Right renal pelvis (tissue), 4 donors: ENCODE results near the gene FOXP4. TPM values are rescaled to one million over a fixed set of nuclear protein-coding genes. Genes with fewer than 3 reads are reported as not detected.

Source experiments
- DNase-seq, 4 donors: peaks; one replicate each; pipeline ENCODE4 v3.0.0-alpha.2; 2013; ENCODE audit warnings: low read depth in 4 of 4, low spot score in 3 of 4, missing footprints in 1 of 4
- polyA plus RNA-seq, 4 donors: library from polyadenylated mRNA; unstranded; fragments of 120-200 nt; gene quantifications; one replicate each; pipeline ENCODE4 v1.2.1, GENCODE V29; 2013; ENCODE audit not compliant: insufficient read length in 4 of 4

Gene FOXP4
- polyA plus RNA-seq, 4 donors, result 31.5 to 43.5 (median 33.7) TPM

DNA sequence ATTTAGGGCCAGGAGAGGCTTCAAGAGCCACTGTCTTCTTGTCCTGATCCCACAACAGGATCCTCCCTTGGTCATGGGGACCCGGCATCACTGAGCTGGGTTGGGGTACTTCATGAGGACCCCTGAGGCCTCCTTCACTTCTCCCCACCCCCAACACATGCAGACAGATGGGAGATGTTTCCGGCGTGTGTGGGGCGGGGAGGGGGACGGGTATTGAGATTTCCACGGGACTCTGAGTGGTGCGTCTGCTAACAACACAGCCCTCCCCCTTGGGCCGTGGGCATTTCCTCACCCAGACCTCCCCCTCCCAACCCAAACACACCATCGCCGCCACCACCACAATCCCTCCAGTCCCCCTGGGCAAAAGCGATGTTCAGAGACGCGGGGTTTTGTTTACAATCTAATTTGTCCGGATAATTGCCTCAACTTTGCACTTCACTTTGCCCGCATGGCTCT, 906 bp upstream of the FOXP4 start:
- DNase-seq, result no peak

DNA sequence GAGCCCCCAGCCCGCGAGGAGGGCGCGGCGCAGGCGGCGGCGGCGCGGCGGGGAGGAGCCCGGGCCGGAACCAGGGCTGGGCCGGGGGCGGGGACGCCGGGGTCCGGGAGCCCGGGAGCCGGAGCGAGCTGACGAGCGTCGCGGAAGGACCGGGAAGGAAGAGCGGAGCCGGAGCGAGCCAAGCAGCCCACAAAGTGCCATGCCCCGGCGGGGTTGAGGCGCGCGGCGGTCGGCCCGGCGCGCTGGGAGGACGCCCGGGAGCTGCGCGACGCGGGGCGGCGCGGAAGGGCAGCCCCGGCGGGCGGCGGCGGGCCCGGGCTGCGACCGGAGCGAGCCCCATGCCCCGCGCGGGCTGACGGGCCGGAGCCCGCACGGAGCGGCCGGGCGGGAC, 289 bp downstream of the FOXP4 start:
- DNase-seq, result no peak

DNA sequence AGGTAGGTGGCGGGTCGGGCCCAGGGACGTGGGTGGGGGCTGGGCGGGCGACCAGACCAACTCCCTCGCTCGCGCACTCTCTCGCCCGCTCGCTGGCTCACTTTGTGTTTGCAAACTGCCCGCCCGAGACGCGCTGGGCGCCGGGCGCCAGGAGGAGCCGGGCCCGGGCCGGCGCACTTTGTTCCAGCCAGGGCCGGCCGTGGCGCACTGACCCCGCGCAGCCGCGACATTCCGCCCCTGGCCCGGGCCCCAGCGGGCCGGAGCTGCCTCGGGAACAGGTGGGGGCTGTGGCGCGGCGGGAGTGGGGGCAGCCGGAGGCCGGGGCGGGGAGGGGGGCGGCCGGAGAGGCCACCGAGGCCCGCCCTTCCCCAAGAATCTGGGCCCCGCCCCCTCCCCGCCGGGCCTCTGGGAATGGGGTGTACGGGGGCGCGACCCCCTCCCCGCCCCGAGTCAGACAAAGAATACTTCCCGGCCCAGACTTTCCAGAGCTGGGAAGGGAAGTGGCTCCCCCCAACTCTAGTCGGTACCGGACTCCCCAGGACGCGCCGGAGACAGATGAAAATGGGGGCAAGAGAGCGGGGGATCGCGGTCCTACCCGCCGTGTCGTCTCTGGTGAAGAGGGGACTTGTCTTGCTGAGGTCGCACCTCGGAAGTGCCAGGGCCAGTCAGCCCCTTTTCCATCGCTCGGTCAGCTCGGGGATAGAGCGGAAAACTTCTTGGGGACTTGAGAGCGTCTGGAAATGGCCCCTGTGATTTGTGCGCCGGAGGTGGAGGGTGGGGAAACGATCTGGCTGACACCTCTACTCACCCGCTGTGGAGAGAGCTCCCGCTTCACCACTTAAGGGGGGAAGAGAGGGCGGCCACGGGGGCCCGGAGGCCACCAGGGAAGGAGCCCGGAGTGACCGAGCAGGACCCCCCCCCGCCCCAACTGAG, 951 bp downstream of the FOXP4 start:
- DNase-seq, result no peak

DNA sequence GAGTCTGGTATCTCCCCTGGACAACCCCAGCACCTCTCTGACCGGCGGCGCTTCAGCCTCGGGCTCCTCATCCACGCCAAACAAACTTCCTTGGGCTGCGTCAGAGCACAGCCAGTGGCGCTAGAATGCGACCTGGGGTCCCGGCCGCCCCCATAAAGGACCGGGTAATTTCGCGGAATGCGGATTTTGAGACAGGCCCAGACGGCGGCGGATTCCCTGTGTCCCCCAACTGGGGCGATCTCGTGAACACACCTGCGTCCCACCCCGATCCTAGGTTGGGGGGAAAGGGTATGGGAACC, 1.6 kb downstream of the FOXP4 start:
- DNase-seq, result no peak

DNA sequence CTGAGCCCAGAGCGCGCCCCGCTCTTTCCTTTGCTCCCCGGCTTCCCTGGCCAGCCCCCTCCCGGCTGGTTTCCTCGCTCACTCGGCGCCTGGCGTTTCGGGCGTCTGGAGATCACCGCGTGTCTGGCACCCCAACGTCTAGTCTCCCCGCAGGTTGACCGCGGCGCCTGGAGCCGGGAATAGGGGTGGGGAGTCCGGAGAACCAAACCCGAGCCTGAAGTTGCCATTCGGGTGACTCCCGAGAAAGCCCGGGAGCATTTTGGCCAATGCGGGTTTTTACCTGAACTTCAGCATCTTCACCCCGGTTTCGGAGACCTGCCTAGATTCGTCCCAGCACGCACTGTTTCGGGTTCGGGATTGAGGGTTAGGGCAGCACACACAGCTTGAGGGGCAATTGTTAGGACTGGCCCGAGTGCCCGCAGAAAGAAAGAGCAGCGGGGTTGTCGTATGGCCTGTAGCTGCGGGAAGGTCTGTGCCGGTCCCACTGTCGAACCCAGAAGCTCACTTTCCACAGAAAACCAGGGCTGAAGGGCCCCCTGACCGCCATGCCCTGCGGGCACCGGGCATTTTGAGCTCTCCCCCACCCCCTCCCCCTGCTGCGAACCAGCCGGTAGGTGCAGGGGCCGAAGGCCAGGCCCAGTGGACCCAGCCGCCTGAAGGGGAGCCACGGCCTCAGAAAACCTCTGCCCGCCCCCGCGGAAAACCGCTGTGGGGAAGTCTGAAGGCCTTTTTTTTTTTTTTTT, 2.1 kb downstream of the FOXP4 start:
- DNase-seq, result no peak

DNA sequence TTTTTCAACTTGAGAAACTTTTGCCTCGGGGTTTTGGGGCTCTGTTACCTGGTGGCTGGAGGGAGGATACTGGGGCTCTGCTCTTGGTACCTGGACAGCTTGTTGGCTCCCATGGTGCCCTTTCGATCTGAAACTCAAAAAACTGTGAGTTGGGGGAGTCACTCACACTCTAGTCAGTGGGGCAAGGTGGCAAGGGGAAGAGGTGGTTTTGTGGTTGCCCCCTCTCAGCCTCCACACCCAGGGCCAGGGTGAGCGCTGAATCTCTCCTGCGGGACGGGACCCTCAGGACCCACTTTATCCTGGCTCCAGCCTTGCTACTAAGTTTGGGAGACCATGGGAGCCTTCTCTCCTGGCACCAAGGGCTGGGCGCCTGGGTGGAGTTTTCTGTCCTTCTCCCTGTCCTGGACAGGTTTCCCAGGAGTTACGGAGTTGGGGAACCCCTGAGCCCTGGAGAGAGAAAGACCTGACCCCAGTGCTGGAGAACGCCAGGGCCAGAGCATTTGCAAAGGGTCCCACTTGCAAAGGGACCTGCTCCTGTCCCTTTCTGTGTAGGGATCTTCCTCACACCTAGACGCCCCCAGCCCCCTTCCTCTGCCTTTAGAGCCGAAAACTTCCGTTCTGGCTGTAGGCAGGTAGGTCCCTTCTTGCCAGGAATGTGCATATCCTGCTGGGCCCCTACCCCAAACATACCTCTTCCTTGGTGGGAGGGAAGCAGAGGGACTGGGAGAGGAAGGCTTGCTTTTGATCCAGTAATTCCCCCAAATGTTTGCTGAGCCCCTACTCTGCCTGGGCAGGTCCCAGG, 2.9 kb downstream of the FOXP4 start:
- no peak for DNase-seq

DNA sequence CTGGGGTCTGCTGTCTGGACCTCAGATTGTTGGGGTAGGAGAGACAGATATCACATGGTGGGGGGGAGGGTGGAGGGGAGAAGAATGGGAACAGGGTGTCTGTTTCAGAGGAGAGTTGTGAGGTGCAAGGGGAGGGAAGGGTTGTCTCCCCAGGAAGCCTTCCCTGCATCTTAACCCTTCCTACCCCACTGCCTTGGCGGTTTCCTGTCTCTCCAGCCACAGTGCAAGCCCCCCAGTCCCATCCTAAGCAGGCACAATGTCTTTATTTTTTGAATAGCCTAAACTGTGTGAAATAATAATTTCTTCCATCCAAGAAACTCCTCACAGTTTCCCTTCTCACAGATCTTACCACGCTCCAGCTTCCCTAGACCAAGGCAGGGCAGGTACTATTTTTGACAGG, 3.5 kb downstream of the FOXP4 start:
- DNase-seq, result no peak

DNA sequence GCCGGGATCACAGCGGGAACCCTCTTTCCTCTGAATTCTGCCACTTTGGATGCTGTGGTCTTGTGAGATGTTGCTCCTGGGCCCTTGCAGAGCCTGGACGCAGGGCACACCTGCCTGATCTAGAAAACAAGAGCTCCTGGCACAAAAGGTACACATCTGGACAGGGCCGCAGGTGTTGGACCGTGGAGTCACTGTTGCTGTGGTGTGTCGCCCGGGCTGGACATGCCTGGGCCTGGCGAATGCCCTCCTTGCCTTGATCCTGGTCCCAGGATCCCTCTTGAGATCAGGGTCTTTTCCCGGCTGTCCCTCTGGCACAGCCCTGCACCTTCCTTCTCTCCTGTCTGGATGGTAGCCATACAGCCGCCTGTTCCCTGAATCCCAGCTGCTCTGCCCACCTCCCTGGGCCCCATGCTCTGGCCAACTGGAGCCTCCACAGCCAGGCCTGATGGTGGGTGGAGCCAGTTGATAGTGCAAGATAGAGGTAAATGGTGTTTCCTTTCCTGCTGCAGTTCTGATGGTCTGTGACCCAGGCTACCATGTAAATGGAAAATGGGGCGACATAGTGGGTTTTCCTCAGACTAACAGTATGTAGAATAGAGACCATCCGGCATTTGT, 5.0 kb downstream of the FOXP4 start:
- DNase-seq, result no peak

DNA sequence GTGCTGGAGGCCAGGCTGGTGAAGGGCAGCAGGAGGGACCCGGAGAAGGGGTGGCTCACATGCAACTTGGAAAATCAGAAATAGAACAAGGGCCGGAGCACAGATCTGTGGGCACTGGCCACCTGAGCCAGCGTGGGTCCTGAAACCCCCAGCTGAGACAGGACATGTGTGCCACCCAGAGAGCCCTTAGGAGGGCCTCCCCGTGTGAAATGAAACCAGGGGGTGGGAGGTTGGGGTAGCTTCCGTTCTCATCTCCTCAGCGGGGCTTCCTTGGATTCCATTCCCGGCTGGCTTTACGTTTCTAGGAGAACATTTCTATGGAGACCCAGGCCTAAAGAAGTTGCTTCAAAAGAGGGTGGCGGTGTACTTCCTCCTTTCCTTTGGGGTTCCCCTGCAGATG, 5.7 kb downstream of the FOXP4 start:
- DNase-seq, result no peak

DNA sequence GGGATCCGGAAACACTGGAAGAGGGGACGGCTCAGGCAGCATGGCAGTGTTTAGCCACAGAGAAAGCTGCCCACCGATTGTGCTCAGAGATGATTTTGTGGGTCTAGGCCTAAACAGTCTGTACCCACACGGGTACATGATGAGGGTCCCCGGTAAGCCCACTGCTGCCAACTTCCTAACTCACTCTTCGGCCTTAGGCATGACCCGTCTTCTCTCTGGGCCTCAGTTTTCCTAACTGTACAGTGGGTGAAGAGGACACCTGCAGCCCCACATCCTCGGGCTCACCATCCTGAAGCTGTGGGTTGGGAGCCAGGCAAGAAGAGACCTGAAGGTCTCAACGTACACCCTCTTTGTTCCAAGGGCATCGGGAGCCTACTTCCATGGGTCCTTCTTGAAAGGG, 6.5 kb downstream of the FOXP4 start:
- DNase-seq, result no peak

DNA sequence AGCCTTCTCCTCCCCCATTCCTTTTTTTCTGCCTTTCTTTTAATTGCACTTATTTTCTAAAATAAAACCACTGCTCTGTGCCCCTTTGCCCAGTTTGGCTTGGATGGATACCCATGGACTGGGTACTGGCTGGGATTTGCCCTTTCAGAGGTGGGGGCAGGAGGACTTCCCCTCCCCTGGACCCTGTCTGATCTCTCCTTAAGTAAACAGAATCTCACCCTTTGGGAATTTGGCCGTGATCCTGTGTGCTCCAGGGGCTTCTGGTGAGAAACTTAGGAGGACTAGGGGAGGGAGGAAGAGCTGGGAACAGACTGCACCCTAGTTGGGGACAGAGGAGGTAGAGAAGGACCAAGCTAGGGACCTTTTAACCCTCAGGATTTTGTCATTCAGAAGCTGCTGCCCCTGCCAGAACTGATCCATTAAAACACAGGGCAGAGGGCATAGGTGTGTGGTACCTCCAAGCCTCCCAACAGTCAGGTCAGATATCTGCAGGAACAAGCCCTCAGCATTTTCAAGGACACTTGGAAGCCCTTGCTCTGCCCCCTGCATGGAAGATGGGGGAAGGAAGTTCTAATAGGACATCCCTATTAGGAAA, 7.3 kb downstream of the FOXP4 start:
- DNase-seq, result no peak

DNA sequence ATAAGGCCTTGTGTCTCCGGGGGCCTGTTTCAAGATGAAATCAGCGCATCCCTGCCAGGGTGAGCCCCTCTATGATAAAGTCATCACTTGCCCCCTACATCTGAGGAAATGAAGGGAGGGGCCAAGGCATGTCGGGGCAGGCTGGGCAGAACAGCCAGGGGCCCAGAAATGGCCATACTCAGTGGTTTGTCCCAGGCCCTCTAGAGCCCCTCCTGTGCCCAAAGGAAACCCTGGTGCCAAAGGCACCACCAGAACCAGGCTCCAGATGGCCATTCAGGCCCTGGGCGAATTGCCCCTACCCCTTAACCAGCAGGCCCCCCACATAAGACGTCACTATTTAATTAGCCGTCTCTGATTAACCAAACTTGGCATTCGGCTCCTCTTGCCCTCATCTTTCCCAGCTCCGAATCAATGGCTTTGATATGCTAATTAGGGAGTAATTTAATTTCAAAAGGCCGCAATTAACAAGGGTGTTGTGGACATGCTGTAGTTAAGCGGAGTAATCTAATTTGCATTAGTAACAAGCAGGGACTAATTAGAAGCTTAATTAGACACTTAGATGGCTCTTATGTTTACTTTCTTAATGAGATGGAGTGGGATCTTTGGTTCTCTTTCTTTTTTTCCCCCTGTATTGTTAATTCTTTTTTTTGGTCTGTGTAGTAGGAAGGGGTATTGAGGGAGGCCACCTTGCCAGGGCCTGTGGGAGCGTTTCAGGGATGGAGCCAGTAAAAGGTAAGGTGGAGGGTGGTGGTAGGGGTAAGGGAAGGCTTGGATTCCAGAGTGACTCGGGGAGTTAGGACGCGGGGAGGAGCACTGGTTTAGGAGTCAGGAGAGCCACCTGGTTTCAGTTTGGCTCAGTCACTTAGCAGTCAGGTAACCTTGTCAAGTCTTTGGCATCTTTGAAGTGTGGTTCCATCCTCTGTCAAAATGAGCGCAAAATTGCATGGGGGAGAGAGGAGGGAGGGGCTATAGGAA, 9.4 kb downstream of the FOXP4 start:
- DNase-seq, result no peak

DNA sequence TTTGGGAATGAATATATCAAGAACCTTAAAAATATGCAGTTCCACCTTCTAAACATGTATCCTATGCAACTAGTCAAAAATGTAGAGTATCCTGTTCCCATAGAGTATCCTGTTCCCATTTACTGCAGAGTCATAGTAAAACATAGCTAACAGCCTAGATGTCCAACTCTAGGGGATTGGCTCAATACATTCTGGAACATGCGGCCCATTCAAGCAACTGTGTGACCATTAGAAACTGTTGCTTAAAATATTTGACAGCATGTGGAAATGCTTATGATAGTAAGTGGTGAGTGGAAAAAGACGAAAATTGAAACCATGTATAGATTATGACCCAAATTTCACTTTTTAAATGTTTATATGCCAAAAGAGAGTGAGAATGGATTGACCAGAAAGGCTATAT, 11.2 kb downstream of the FOXP4 start:
- no peak for DNase-seq

DNA sequence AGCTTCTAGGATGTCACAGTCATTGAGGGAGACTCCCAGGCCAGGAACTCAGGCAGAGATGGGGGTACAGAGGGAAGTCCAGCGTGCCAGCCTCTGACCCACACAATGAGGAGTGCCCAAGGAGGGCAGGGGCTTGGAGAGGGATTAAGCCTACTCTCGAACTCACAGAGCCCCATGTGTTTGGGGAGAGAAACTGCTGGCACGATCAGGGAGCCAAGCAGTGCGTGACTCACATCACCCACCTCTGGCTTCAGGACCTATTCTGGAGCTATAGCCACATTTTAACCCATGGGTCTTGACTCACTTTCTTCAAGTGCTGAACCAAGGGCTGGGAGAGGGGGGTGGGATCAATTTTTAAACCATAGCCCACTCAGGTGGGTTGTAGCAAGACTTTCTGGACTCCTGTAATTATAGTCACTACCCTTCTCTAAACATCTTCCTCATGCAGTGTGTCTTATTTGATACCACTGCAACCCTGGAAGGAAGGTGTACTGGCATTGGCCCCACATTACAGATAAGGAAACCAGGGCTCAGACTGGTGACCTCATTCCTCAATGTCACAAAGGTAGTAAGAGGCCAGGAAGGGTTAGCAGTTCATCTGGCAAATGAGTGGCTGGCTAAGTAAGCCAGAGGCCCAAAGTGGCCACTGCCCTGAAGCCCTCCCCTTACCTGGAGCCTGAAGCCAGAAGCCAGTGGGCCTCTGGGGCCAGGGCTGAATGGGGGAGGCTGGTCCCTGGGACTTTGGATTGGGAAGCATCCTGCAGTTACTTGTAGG, 12.0 kb downstream of the FOXP4 start:
- no peak for DNase-seq

DNA sequence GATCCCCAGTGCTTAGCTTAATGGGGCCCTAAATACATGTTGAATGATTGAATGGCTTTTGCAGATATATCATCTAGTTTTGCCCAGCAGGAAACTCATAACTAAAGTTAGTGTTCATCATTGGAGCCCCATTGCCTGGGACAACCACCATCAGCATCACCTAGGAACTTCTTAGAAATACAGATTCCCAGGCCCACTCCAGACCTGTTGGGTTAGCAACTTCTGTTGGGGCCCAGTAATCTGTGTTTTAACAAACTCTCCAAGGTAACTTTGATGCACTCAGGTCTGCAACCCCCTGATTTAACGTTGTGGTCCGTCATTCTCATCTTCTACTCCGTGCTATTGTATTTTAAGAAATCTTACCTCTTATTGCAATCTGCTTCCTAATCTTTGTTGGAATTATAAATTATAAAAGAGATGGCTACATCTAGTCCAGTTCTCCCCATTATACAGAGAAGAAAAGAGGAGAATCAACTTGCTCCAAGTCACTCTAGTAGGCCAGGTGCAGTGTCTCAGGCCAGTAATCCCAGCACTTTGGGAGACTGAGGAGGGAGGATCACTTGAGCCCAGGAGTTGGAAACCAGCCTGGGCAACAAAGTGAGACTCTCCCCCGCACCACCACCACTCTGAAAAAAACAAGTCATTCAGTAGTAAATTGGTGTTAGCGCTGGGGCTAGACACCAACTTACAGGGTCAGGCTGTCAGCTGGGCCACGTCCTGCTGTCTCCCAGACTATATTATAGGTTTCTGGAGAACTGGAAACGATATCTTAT, 13.7 kb downstream of the FOXP4 start:
- DNase-seq, result no peak

DNA sequence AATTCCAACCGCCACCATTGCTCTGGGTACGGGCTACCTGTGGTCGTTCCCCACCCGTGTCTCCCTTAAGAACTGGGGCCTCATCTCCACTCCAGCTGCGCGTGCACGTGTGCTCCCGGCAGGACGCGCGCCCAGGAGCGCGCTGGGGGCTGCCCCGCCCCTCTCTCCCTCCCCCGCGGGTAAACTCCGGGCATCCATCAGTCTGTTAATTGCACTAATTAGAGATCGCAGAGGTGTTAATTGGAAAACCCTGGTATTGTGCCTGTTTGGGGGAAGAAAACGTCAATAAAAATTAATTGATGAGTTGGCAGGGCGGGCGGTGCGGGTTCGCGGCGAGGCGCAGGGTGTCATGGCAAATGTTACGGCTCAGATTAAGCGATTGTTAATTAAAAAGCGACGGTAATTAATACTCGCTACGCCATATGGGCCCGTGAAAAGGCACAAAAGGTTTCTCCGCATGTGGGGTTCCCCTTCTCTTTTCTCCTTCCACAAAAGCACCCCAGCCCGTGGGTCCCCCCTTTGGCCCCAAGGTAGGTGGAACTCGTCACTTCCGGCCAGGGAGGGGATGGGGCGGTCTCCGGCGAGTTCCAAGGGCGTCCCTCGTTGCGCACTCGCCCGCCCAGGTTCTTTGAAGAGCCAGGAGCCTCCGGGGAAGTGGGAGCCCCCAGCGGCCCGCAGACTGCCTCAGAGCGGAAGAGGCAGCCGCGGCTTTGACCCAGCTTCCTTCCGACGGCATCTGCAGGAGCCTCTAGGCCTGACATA, 14.4 kb downstream of the FOXP4 start:
- DNase-seq, result no peak

DNA sequence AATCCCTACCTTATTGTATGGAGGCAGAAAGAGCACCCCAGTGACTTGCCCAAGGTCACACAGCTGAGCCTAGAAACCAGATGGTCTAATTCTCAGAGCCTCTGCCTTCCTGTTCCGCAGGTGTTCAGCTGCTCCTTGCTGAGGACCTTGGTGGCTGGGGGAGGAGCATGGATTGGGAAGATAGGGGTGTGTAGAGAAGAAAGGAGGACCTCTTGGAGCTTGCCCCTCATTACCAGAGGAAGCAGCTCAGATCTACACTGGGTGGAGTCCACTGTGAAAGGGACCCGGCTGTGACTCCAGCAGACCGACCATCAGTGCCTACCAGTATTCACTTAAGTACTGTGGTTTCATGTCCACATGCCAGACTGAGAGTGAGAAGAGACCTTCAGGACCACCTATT, 15.2 kb downstream of the FOXP4 start:
- no peak for DNase-seq
